Body of pancreas (tissue), 4 donors: ENCODE data around the gene MYOM1.

Experiments used
- POLR2A ChIP-seq, 3 donors: fragments of 450-650 bp; IDR thresholded peaks; one replicate each; pipeline ENCODE4 v1.6.1; 2016; ENCODE audit warnings: antibody characterized with exemption in 3 of 3, mild to moderate bottlenecking in 2 of 3
- TF ChIP-seq, protein P1 (sequence below), 7 experiments: fragments of 450-650 bp in 4 of 7; fragments of 200-600 bp in 3 of 7; sonication (generic) in 3 of 7; IDR thresholded peaks; one replicate each; pipeline ENCODE4 v1.5.1; 2016 to 2019; ENCODE audit warnings: antibody characterized with exemption in 7 of 7

DNA sequence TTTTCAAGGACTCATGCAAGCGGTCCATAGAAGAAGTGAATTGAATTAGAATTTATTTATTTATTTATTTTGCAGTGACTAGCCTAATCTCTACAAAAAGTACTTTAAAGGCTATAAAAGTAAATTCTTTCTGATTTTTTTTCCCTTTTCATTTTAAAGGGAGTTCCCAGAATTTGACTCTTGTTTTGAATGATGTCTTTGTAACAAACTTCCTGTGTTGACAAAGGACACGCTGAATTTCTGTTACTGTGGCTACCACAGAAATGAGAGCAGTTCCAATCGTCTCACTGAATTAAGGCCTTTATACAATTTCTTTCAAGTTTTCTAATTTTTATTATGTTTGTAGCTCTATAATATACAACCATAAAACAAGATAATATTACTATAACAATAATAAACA, 160.5 kb downstream of the MYOM1 start:
- TF ChIP-seq, protein P1, sequence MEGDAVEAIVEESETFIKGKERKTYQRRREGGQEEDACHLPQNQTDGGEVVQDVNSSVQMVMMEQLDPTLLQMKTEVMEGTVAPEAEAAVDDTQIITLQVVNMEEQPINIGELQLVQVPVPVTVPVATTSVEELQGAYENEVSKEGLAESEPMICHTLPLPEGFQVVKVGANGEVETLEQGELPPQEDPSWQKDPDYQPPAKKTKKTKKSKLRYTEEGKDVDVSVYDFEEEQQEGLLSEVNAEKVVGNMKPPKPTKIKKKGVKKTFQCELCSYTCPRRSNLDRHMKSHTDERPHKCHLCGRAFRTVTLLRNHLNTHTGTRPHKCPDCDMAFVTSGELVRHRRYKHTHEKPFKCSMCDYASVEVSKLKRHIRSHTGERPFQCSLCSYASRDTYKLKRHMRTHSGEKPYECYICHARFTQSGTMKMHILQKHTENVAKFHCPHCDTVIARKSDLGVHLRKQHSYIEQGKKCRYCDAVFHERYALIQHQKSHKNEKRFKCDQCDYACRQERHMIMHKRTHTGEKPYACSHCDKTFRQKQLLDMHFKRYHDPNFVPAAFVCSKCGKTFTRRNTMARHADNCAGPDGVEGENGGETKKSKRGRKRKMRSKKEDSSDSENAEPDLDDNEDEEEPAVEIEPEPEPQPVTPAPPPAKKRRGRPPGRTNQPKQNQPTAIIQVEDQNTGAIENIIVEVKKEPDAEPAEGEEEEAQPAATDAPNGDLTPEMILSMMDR (IDR thresholded peaks at IDR 0.05): no peak
- no peak for TF ChIP-seq POLR2A (IDR thresholded peaks at IDR 0.05)
